GM19099 (cell line): ENCODE measurements around the gene DIP2B.

Experiments used
- POLR2A ChIP-seq: IDR thresholded peaks from 3 replicates; pipeline ENCODE4 v1.6.1; 2011; ENCODE audit warnings: low read depth; ENCODE audit not compliant: insufficient read length; ENCODE audit errors: extremely low read depth

DIP2B gene

DNA sequence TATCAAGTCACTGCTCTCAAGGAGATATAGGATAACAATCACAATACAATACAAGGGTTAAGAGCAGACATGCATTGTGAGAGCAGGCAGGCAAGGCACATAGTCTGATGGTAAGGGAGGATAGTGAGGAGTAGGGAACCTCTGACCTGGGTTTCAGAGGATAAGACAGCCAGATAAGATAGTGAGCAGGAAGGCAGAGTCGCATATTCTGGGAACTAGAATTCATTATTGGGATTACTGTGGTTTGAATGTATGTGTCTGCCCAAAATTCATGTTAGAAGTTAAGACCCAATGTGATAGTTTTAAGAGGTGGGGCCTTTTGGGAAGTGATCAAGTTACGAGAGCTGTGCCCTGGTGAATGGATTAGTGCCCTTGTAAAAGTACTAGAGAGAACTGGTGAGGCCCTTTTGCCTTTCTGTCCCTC, 244.7 kb downstream of the DIP2B start:
- TF ChIP-seq POLR2A: no peak

DNA sequence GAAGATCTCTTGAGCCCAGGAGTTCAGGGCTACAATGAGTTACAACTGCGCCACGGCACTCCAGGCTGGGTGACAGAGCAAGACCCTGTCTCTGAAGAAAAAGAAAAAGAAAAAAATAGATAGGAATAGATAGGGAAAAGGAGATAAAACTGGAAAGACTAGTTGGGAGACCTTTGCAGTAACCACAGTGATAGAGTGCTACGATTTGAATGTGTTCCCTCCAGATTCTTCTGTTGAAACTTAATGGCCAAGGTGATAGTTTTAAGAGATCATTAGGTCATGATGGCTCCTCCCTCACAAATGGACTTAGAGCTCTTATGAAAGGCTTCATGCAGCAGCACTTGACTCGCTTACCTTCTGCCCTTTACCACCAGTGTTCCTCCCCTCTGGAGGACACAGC, 245.6 kb downstream of the DIP2B start:
- no peak for TF ChIP-seq POLR2A

DNA sequence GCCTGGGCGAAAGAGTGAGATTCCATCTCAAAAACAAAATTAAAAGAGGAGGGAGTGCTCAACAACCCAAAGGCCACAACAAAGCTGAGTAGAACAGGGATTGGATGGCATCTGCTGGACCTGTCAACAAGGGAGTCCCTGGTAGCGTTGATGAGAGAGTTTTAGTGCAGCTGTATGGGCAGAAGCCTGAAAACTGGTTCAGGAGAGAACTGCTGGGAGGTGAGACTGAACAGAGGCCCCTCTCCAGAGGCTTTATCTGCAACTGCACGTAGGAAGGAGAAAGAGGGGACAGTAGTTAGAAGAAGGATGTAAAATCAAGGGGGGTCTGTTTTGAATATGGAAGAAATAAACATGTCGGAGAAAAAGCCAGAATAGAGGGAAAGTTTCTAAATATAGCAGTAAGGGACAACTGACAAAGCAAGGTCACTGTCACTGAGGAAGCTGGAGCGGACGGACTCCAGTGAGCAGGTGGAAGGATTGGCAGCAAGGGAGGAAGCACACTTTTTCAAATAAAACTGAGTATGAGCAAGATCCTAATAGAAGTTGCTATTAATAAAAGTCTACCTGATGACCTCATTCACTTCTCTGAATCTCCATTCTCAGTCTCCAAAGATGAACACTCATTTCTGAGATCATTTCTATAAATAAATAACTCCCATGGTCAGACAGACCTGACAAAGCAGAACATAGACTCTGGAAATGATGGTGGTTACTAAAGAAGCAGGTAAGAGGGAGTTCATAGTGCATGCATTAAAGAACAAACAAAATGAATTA, 247.3 kb downstream of the DIP2B start:
- TF ChIP-seq POLR2A: no peak

DNA sequence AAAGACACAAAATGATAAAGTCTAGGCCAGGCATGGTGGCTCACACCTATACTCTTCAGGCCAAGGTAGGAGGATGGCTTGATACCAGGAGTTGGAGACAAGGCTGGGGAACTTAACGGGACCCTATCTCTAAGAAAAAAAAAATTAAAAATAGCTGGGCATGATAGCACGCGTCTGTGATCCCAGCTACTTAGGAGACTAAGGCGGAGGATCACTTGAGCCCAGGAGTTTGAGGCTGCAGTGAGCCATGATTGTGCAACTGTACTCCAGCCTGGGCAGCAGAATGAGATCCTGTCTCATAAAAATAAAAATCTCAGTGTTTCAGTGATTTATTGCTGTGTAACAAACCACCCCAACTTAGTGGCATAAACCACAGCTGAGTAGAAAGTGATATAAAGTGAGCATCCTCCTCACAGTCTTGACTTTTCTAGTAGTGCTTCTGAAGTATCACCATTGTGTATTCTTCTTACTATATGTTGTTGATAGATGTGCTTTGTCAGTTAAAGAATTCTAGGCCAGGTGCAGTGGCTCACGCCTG, 248.5 kb downstream of the DIP2B start:
- no peak for TF ChIP-seq POLR2A

DNA sequence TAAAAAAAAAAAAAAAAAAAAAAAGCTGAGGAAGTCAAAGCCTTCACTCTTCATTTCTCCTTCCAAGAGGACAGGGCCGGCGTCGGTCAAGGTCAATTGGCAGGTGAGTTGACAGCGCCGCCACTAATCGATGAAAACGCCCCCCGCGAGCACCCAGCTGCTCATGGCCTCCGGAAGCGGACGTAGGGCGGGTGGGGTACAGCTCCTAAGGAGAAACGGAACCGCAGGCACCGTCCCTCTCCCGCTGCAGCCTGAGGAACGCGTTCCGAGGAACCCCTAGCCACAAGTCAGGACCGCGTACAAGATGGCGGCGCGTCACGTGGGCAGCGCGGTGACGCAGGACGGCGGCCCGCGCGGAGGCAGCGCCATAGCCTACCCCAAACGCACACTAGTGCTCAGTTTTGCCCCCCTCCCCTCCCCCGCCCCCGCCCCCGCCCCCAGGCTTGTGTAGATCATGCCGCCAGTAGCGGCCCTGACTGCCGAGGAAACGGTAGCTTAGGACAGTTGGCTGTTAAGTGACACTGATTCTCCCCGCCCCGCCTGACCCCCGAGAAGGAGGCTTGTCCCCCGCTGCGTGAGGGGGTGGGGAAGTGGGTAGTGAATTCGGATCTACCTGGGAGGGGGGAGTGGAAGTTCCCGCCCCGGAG, 259.0 kb downstream of the DIP2B start, which contains the start of gene ATF1:
TSS of gene ATF1 (plus strand) at position 463 of the 647 bp plus-strand sequence. CDS start 16,045 bp downstream, outside the sequence.
- TF ChIP-seq POLR2A: peak; percentile 97

DNA sequence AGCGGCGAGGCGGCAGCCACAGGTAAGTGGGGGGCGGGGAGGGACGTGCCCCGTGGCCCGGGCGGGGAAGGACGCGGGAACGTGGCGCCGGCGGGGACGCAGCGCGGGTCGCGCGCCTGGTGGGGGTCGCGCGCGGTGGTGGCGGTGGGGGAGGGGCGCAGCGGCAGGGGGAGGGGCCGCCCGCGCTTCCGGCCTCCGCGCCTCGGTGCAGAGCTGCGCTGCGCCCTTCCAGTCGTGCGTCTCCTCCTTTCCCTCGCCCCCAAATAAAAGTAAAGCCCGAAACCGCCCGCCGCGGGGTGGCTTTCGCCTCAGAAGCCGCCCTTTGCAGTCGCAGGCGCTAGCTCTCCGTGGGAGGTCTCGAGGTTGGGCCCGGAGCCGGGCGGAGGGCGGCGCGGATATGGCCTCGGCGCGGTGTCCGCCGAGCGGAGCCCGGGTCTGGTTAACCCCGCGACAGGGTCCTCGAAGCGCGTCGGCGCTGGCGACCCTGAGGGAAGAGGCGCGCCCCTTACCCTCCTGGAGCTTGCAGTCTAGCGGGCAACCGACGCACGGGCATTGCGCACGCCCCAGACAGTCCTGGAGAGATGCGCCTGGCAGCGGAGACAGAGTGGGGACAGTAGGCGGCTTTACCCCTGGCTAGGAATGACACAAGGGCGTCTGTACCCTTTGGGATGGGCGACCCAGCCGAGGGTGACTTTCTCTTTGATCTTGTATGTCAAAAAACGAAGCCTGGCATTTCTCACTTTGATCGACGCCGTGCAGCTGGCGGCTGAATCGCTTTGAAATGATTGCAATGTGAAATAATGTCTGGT, 259.7 kb downstream of the DIP2B start:
- peak; percentile 67 for TF ChIP-seq POLR2A

DNA sequence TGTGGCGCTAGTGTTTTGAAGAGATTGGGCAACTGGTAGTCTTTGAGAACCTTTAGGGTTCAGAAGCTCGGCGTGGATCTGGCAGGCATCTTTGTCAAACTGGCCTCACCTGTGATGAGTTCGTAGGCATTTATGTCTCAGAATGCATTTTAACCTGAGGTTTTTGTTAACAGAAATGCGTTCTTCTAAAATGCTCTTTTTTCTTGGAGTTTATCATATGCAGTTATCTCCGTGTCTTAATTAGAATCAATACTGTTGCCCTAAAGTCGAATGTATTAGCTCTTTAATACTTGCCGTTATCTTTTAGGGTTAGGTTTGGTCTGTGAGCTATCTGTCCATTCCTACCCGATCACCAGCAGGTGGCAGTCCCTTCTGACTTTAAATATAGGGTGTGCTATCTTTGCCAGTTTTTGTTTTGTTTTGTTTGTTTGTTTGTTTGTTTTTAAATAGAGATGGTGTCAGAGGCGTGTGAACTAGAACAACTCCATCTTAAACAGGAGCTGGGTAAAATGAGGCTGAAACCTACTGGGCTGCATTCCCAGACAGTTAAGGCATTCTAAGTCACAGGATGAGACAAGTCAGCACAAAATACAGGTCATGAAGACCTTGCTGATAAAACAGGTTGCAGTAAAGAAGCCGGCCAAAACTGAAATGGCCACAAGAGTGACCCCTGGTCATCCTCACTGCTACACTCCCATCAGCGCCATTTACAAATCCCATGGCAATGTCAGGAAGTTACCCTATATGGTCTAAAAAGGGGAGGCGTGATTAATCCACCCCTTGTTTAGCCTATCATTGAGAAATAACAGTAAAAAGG, 260.5 kb downstream of the DIP2B start:
- TF ChIP-seq POLR2A: no peak

DNA sequence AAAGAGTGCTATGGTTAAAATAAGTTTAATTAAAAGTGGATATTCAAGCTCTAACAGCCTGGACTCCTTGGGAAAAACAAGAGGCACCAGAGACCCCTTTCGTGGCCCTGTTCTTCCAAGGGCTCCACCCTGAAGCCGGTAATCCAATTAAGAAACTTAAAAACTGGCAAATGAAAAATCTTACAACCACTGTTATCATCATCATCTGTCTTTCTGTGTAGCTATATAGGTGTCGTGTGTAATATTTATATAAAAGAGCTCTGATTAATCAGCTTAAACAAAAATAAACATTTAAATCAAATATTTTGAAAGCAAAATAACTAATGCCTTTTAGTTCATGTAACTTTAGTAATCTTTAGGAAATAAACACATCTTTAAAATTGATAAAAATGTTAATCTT, 263.6 kb downstream of the DIP2B start:
- TF ChIP-seq POLR2A: no peak

DNA sequence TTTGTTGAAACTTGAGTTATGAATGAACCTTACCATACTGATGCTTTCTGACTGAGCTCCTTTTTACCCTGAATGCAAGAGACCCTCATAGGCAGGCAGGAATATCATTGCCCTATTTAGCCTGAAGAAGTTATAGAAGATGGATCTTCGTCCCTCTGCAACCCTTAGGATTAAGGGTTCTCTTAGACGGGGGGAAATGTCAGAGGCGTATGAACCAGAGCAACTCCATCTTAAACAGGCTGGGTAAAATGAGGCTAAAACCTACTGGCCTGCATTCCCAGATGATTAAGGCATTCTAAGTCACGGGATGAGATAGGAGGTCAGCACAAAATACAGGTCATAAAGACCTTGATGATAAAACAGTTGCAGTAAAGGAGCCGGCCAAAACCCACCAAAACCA, 266.6 kb downstream of the DIP2B start:
- no peak for TF ChIP-seq POLR2A

DNA sequence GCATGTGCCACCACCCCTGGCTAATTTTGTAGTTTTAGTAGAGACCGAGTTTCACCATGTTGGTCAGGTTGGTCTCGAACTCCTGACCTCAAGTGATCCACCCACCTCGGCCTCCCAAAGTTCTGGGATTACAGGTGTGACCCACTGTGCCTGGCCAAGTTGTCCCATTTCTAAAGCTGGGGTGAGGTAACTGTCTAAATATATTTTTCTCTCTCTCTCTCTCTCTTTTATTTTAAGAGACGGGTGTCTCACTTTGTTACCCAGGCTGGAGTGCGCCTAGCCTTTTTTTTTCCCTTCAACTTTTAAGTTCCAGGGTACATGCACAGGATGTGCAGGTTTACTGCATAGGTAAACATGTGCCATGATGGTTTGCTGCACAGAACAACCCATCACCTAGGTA, 267.7 kb downstream of the DIP2B start:
- no peak for TF ChIP-seq POLR2A

DNA sequence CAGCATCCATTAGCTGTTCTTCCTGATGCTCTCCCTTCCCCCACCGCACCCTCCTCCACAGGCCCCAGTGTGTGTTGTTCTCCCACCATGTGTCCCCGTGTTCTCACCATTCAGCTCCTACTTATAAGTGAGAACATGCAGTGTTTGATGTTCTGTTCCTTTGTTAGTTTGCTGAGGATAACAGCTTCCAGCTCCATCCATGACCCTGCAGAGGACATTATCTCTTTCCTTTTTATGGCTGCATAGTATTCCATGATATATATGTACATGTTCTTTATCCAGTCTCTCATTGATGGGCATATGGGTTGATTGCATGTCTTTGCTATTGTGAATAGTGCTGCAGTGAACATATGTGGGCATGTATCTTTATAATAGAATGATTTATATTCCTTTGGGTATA, 268.1 kb downstream of the DIP2B start:
- TF ChIP-seq POLR2A: no peak

DNA sequence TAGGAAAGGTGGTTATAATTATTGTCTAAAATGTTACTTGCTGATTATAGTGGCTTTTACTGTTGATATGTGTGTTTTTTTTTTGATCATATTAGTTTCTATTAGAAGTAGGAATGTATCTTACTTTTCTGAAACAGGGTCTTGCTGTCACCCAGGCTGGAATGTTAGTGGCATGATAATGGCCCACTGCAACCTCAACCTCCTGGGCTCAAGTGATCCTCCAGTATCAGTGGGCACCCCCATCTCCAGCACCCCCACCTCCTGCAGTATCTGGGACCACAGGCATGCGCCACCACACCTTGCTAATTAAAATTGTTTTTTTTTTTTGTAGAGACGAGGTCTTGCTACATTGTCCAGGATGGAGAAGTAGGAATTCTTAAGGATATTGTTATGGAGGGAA, 270.5 kb downstream of the DIP2B start:
- TF ChIP-seq POLR2A: no peak

DNA sequence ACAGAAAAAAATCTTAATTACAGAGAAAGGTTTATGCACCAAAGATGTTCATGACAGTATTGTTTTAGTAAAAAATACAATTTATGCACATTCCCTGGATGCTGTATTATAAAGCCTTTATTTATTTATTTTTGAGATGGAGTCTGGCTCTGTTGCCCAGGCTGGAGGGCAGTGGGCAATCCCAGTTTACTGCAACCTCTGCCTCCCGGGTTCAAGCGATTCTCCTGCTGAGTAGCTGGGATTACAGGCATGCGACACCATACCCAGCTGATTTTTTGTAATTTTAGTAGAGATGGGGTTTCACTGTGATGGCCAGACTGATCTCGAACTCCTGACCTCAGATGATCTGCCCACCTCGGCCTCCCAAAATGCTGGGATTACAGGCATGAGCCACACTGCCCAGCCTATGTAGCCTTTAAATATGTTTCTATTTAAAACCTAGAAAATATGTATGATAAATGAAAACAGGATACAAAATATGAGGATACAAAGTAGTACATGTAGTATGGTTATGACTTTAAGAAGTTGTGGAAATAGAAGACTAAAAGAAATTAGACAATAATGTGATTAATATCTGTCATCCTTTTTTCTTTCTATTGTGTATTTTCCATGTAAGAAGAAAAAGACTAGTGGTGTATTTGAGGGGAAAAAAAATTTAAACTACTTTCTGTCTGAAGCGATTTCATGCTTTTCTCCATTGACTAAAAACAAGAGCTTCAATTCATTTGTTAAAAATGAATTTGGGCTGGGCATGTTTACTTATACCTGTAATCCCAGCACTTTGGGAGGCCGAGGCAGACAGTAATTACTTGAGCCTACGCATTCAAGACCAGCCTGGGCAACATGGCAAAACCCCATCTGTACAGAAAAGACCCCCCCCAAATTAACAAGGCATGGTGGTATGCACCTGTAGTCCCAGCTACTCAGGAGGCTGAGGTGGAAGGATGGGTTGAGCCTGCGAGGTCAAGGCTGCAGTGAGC, 272.3 kb downstream of the DIP2B start:
- TF ChIP-seq POLR2A: no peak
